Osteoblast (primary cell): Measurements from ENCODE around the gene ARHGAP6. TPM values are rescaled to one million over a fixed set of nuclear protein-coding genes. Genes with fewer than 3 reads are reported as not detected.

ENCODE experiments used
- DNase-seq: peaks from one replicate; pipeline ENCODE4 v3.0.0; 2011; ENCODE audit warnings: low spot score, mixed read lengths; ENCODE audit not compliant: insufficient read length; ENCODE audit errors: missing footprints
- H2AFZ ChIP-seq: 2 replicates; pipeline ENCODE4 v1.6.0; 2011; ENCODE audit warnings: mild to moderate bottlenecking, low read length
- H3K27ac ChIP-seq: 2 replicates; pipeline ENCODE4 v1.5.1; 2011; ENCODE audit warnings: mild to moderate bottlenecking, low read depth, low read length, moderate library complexity
- H3K27me3 ChIP-seq: 2 replicates; pipeline ENCODE4 v1.6.0; 2012; ENCODE audit warnings: mild to moderate bottlenecking, control low read depth, inconsistent platforms, low read length, moderate library complexity; ENCODE audit not compliant: insufficient read depth
- H3K36me3 ChIP-seq: 2 replicates; pipeline ENCODE4 v1.5.1; 2011; ENCODE audit warnings: mild to moderate bottlenecking, low read length, control low read depth, moderate library complexity; ENCODE audit not compliant: insufficient read depth
- H3K4me1 ChIP-seq: 2 replicates; pipeline ENCODE4 v1.5.1; 2011; ENCODE audit warnings: mild to moderate bottlenecking, low read length, control low read depth, moderate library complexity; ENCODE audit not compliant: insufficient read depth
- H3K4me2 ChIP-seq: 2 replicates; pipeline ENCODE4 v1.6.0; 2011; ENCODE audit warnings: mild to moderate bottlenecking, low read length; ENCODE audit not compliant: insufficient read depth
- H3K4me3 ChIP-seq: fragments of 200-600 bp; sonication (generic); 3 replicates; pipeline ENCODE4 v1.5.1; 2012; ENCODE audit warnings: mild to moderate bottlenecking, low read length, inconsistent platforms; ENCODE audit not compliant: insufficient read depth
- H3K79me2 ChIP-seq: 2 replicates; pipeline ENCODE4 v1.6.0; 2012; ENCODE audit warnings: mild to moderate bottlenecking, low read length, control low read depth, inconsistent platforms; ENCODE audit not compliant: insufficient read depth
- H3K9me3 ChIP-seq: 2 replicates; pipeline ENCODE4 v1.5.1; 2011; ENCODE audit warnings: low read depth, low read length, control low read depth
- H4K20me1 ChIP-seq: 2 replicates; pipeline ENCODE4 v1.6.0; 2012; ENCODE audit warnings: mild to moderate bottlenecking, low read length, control low read depth; ENCODE audit not compliant: insufficient read depth
- CTCF ChIP-seq: IDR thresholded peaks from 2 replicates; pipeline ENCODE4 v1.5.1; 2011; ENCODE audit warnings: mild to moderate bottlenecking, low read depth, low read length, moderate library complexity; ENCODE audit errors: extremely low read depth
- total RNA-seq: library from RNA; depleted of rRNA; stranded (reverse); fragments of >200 nt; gene quantifications from 2 replicates; pipeline ENCODE4 v1.2.3, GENCODE V29; 2012

The ARHGAP6 gene
- total RNA-seq, 1 donor, result 2.2 TPM

GRCh38 chrX:11537141-11537540 is 128.6 kb downstream of the ARHGAP6 start:
- H3K9me3 ChIP-seq, result no peaks in the 10 kb centered on the region
- H3K4me1 ChIP-seq, result no peaks in the 10 kb centered on the region
- no peak overlapping the region for H3K4me2 ChIP-seq
- no peaks in the 10 kb centered on the region for H3K27me3 ChIP-seq
- no peaks in the 10 kb centered on the region for H4K20me1 ChIP-seq
- no peak for DNase-seq
- H2AFZ ChIP-seq, result no peak overlapping the region
- no peak overlapping the region for H3K4me3 ChIP-seq
- no peak overlapping the region for H3K27ac ChIP-seq
- no peak for TF ChIP-seq CTCF
- H3K36me3 ChIP-seq, result no peaks in the 10 kb centered on the region
- H3K79me2 ChIP-seq, result no peaks in the 10 kb centered on the region

GRCh38 chrX:11535156-11535919 is 130.4 kb downstream of the ARHGAP6 start:
- Histone ChIP-seq H3K27me3 (no peaks in the 10 kb centered on the region), H3K4me2 (no peak overlapping the region), H3K36me3 (no peaks in the 10 kb centered on the region), H3K9me3 (no peaks in the 10 kb centered on the region), H3K27ac (no peak overlapping the region), H2AFZ (no peak overlapping the region), H3K4me1 (no peaks in the 10 kb centered on the region), H4K20me1 (no peaks in the 10 kb centered on the region), H3K4me3 (no peak overlapping the region), H3K79me2 (no peaks in the 10 kb centered on the region)
- no peak for DNase-seq
- no peak for TF ChIP-seq CTCF

GRCh38 chrX:11533199-11533651 is 132.5 kb downstream of the ARHGAP6 start:
- Histone ChIP-seq H4K20me1 (no peaks in the 10 kb centered on the region), H3K4me3 (no peak overlapping the region), H3K27me3 (no peaks in the 10 kb centered on the region), H3K9me3 (no peaks in the 10 kb centered on the region), H3K4me1 (no peaks in the 10 kb centered on the region), H3K27ac (no peak overlapping the region), H3K4me2 (no peak overlapping the region), H2AFZ (no peak overlapping the region), H3K79me2 (no peaks in the 10 kb centered on the region), H3K36me3 (no peaks in the 10 kb centered on the region)
- peak; percentile 96 for TF ChIP-seq CTCF
- DNase-seq, result peak; percentile 30

- Histone ChIP-seq H3K79me2 (no peaks in the 10 kb centered on the region), H3K9me3 (no peaks in the 10 kb centered on the region), H3K27ac (no peak overlapping the region), H3K4me3 (no peak overlapping the region), H3K36me3 (no peaks in the 10 kb centered on the region), H2AFZ (no peak overlapping the region), H3K27me3 (no peaks in the 10 kb centered on the region), H3K4me2 (no peak overlapping the region), H3K4me1 (no peaks in the 10 kb centered on the region), H4K20me1 (no peaks in the 10 kb centered on the region)
- TF ChIP-seq CTCF, result no peak
- no peak for DNase-seq
These were observed 133.2 kb downstream of the ARHGAP6 start for GRCh38 chrX:11532291-11533078.
